ENCODE measurements around the gene FHIT.

Gene FHIT

DNA sequence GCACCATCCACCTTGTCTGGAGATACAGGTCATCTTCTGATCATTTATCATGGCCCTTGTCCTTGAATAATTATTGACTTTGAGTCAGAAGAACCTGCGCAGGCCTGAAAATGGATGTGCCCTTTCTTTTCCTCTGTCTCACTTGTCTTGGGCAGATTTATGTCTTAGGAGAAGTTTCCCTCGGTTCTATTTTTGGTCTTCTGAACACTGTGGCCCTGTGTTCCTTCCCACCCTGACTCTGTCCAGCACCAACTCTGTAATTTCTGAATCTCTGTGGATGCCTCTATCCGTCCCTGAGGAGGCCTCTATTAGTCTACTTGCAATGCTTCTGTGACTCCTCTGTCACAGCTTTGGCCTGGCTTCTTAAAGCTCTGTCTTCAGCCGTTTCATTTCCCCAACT is 1520.7 kb downstream of the FHIT start:
- DNase-seq = no peak

DNA sequence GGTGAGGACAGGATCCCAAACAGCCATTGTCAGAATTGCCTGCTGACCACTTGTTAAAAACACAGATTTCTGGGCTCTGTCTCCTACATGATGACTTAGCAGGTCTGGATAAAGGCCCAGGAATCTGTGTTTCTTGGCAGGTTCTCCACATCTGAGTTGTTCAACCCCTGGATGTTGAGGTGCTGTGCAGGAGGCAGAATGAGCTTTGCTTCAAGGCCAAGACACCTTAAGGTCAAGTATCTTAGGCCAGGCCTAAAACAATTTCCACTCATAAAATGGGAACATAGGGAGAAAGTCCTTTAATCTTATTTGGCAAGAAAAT is 1522.7 kb downstream of the FHIT start:
- no peak for DNase-seq

DNA sequence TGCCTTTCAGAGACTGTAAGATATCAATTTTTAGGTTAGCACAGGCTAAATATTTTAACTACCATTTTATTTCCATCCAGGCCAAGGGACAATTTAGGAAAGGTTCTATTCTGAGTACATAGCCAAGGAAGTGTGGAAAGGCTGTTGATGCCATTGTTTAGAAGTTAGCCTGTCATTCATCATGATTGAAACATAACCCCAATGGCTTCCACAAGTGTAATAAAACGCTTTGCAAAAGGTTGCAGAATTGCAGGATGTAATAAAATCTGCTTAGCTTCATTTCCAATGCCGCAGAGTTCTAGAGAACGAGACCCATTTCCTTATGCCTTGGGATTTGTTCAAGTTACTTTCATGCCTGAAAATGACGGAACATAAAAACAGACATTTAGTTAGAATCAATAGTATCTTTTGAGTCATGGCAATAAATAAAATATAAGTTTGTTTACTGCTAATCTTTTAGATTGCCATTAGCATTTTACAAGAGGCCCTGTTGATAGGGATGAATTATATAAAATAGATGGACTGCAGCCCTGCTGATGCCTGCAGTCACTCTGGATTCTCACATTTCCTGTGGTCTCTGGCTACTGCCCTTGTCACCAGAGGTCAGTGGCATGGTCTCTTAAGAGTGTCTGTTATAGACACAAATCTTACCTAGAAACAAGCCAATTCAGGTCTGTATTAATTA is 1523.2 kb downstream of the FHIT start:
- DNase-seq = no peak

DNA sequence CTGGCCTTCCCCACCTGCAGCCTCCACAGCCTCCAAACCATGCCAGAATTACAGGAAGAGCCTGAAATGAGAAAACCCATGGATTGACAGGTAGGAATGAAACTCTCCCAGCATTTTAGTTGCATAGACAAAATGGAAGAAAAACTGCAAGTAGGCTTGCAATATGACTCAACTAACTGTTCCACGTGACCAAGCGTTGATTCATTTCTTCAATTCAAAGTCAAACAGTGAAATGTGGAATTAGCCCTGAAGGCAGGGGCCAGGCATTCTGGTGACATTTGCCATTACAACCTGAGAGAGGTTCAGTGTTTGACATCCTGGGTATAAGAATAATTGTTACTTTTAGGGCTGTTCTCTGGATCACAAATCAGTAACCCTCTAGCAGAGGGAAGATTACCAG is 1525.0 kb downstream of the FHIT start:
- DNase-seq = no peak

DNA sequence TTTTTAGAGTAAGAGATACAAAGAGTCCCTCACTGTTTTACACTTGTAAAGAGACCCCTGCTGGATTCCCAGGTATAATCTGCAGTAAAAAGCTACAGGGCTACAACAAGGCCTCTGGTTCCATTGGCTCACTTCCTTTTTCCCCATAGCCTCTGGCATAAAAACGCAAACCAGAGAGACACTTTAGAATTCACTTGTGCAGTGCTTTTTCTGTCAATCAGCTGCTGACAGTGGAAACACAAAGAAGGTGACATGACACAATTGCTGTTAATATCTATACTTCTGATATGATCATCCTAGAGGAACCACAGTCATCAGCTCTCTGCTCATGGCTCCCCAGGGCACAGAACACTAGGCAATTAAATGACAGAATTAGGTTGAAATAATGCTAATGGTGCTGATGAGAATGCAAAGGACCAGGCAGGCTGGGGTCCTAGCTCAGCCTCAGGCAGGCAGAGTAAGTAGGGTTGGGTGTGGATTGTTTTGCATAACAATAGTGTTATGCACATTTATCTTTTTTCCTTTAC is 1533.5 kb downstream of the FHIT start:
- no peak for DNase-seq

DNA sequence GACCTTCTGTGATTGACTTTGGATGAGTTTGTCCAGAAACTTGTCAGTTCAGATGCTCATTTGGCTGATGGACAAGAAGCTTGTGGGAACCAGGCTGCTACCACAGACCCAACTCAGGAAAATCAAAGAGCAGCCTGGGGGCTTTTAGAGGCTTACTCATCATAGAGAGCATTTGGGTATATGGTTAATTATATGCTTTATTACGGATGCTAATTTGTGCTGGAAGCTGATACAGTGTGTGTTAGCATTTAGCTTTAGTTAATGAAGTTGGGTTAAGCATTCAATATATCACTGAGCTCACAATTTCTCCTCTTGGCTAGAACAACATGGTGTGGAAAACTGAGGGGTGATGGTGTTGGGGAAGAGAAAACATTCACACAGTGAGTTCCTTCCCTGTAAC is 1537.2 kb downstream of the FHIT start:
- no peak for DNase-seq

DNA sequence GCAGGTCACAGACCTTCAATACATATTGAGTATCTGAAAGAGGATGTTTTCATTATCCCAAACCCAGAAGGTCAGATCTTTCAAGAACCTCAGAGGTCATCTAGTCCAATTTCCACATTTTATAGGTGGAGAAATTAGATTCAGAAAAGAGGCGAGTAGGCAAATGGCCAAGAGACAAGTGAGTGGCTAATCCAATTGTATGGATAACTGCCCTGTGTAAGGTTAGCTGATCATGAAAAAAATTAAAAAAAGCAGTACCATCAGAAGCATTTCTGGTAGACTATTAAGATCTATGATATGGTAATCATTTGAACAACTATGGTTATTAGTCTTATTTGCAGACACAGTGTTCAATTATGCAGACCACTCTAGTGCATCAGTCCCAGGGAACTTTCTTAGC is 1540.7 kb downstream of the FHIT start:
- DNase-seq = no peak

DNA sequence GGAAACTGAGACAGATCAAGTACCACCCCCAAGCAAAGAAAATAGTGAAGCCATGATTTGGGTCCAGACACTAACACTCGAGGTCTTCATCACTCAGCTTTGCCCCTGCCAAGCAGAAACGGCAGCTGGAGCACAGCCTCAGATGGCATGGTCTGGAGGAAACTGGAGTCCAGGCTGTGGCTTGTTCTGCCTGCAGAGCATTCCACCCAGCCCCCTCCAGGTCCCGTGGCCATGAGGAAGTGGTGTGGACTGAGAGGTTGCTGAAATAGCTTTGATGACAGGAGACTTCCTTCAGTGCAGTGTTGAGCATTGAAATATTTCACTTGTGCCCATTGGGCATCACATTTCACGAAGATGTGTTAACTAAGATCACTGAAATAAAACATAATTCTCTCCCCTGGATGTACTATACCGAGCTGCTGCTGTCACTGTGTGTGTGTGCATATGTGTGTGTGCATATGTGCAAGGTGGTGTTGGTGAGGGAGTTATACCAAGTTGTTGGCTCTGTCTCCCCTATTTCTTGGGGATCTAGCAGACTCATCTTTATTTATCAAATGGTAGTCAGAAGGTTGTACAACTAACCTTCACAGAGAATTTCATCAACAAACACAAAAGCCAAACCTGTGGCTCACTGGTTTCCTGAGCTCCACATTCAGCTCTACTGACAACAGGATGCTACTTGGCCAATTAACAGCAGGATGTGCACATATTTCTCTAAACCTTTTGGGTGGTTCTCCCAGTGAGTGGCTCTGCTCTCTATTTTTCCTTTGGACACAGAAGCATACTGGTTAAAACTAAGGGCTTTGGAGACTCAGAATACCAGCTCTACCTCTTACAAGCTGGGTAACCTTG is 1541.3 kb downstream of the FHIT start:
- DNase-seq = no peak

DNA sequence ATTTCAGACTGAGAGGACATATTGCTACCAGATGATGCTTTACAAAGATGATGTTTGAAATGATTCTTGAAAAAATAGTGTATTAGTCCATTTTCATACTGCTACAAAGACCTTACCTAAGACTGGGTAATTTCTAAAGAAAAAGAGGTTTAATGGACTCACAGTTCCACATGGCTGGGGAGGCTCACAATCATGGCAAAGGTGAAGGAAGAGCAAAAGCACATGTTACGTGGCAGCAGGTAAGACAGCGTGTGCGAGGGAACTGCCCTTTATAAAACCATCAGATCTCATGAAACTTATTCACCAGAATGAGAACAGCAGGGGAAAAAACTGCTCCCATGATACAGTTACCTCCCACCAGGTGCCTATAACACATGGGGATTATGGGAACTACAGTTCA is 1543.0 kb downstream of the FHIT start:
- no peak for DNase-seq

DNA sequence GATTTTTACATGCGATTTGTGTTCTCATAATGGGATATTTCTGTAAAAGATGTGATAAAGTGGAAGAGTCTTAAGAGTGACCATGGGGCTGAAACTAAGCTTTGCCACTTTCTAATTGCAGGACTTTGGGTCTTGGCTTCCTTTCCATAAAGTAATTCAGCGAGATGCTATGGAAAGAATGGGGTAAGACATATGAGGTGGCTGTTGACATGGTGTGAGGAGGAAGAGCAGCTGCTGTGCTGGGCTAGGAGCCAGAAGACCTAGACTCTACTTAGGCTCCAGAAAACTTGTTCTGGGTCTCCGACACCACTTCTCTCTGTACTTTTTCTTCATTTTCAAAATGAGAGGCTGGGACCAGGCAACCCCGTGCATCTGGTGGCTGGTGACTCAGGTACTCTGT is 1547.0 kb downstream of the FHIT start:
- no peak for DNase-seq

DNA sequence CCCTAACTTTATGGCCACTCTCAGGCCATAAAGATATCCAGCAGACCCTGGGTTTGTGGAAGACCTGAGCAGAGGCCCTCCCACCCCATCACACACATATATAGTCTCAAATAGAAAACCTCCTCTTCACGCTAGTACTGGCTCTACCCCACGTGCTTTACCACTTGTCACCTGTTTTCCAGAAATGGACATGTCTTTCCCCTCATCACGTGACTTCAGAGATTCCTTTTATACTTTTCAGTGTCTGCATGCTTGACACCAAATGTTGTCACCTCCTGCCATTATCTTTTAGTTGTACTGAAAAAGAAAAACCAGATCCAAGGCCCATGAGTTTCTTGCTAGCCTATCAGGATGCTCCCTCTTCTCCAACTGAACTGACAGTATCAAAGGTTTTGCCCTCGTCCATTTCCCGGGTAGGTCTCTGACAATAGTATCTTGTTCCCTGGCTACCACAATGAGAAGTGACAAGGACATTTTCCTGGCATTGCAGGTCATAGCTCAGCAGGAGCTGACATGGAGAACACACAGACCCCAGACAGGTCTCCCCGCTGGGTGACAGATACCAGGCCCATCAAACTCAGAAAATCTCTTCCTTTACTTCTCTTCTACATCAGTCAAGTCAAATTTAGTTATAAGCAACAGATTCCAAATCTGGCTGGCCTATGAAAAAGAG is 1551.5 kb downstream of the FHIT start:
- DNase-seq = no peak
